MM.1S (cell line): ENCODE results near the gene VEGFC.

Experiments used
- DNase-seq: peaks from one replicate; pipeline ENCODE4 v3.0.0-alpha.2; 2015
- H2AFZ ChIP-seq: fragments of 300-600 bp; sonication (generic); 2 replicates; pipeline ENCODE4 v1.6.0; 2016; ENCODE audit warnings: antibody characterized with exemption, low read length
- H3F3A ChIP-seq: fragments of 300-600 bp; sonication (generic); 2 replicates; pipeline ENCODE4 v1.6.1; 2016; ENCODE audit warnings: mild to moderate bottlenecking, antibody characterized with exemption, low read length, moderate library complexity, mixed read lengths; ENCODE audit not compliant: insufficient read depth
- H3K27ac ChIP-seq: fragments of 300-600 bp; sonication (generic); 2 replicates; pipeline ENCODE4 v1.5.1; 2016; ENCODE audit warnings: mild to moderate bottlenecking, low read length
- H3K27me3 ChIP-seq: fragments of 300-600 bp; sonication (generic); replicated peaks from 2 replicates; pipeline ENCODE4 v1.6.0; 2016; ENCODE audit warnings: low read length; ENCODE audit not compliant: insufficient read depth
- H3K36me3 ChIP-seq: fragments of 300-600 bp; sonication (generic); replicated peaks from 2 replicates; pipeline ENCODE4 v1.6.1; 2016; ENCODE audit warnings: mild to moderate bottlenecking, low read length, mixed read lengths; ENCODE audit not compliant: insufficient read depth
- H3K4me1 ChIP-seq: fragments of 300-600 bp; sonication (generic); 2 replicates; pipeline ENCODE4 v1.6.1; 2016; ENCODE audit warnings: low read length, mixed read lengths
- H3K4me2 ChIP-seq: fragments of 300-600 bp; sonication (generic); 2 replicates; pipeline ENCODE4 v1.6.0; 2016; ENCODE audit warnings: low read depth, low read length
- H3K4me3 ChIP-seq: fragments of 300-600 bp; sonication (generic); 2 replicates; pipeline ENCODE4 v1.5.1; 2016; ENCODE audit warnings: low read length, mixed read lengths
- H3K79me2 ChIP-seq: fragments of 300-600 bp; sonication (generic); 2 replicates; pipeline ENCODE4 v1.6.1; 2016; ENCODE audit warnings: mixed run types, low read length, mixed read lengths
- H3K9ac ChIP-seq: fragments of 300-600 bp; sonication (generic); 2 replicates; pipeline ENCODE4 v1.6.1; 2016; ENCODE audit warnings: low read length, mixed read lengths
- H3K9me2 ChIP-seq: fragments of 300-600 bp; sonication (generic); replicated peaks from 2 replicates; pipeline ENCODE4 v1.6.1; 2016; ENCODE audit warnings: mild to moderate bottlenecking, low read length, mixed read lengths; ENCODE audit not compliant: insufficient read depth
- H3K9me3 ChIP-seq: fragments of 300-600 bp; sonication (generic); replicated peaks from 2 replicates; pipeline ENCODE4 v1.6.1; 2016; ENCODE audit warnings: mild to moderate bottlenecking, low read length, mixed read lengths; ENCODE audit not compliant: insufficient read depth
- H4K20me1 ChIP-seq: fragments of 300-600 bp; sonication (generic); 2 replicates; pipeline ENCODE4 v1.6.1; 2016; ENCODE audit warnings: mild to moderate bottlenecking, low read length, moderate library complexity, mixed read lengths; ENCODE audit not compliant: insufficient read depth
- CTCF ChIP-seq: fragments of 300-600 bp; sonication (generic); IDR thresholded peaks from 2 replicates; pipeline ENCODE4 v1.5.1; 2016; ENCODE audit warnings: antibody characterized with exemption, low read length, mixed read lengths
- EZH2 ChIP-seq: fragments of 300-600 bp; sonication (generic); optimal IDR thresholded peaks from 2 replicates; pipeline ENCODE3; 2017; ENCODE audit warnings: low read depth, mild to moderate bottlenecking, antibody characterized with exemption, low read length, mixed read lengths
- EZH2phosphoT487 ChIP-seq: fragments of 300-600 bp; sonication (generic); IDR thresholded peaks from 2 replicates; pipeline ENCODE4 v1.6.1; 2018; ENCODE audit warnings: antibody characterized with exemption, low read length

VEGFC gene

GRCh38 chr4:176745902-176746301, 46.8 kb downstream of the VEGFC start:
- Histone ChIP-seq H3K9ac (no peak overlapping the region), H3K9me3 (no peaks in the 10 kb centered on the region), H3K4me3 (no peak overlapping the region), H3K4me1 (no peaks in the 10 kb centered on the region), H2AFZ (no peak overlapping the region), H3K9me2 (no peaks in the 10 kb centered on the region), H3K27ac (no peak overlapping the region), H3K36me3 (no peaks in the 10 kb centered on the region), H3F3A (no peaks in the 10 kb centered on the region), H3K27me3 (no peaks in the 10 kb centered on the region), H4K20me1 (no peaks in the 10 kb centered on the region), H3K79me2 (no peaks in the 10 kb centered on the region), H3K4me2 (no peak overlapping the region)
- TF ChIP-seq CTCF (no peak), EZH2phosphoT487 (no peak), EZH2 (no peak)
- DNase-seq: no peak

GRCh38 chr4:176744091-176744490, 48.6 kb downstream of the VEGFC start:
- H3K79me2 ChIP-seq: no peaks in the 10 kb centered on the region
- H3K9me2 ChIP-seq: no peaks in the 10 kb centered on the region
- H3F3A ChIP-seq: no peaks in the 10 kb centered on the region
- no peaks in the 10 kb centered on the region for H3K9me3 ChIP-seq
- no peaks in the 10 kb centered on the region for H3K4me1 ChIP-seq
- H3K9ac ChIP-seq: no peak overlapping the region
- H3K4me3 ChIP-seq: no peak overlapping the region
- H2AFZ ChIP-seq: no peak overlapping the region
- TF ChIP-seq EZH2phosphoT487: no peak
- no peak for TF ChIP-seq EZH2
- TF ChIP-seq CTCF: no peak
- H3K27ac ChIP-seq: no peak overlapping the region
- no peak overlapping the region for H3K4me2 ChIP-seq
- no peak for DNase-seq
- no peaks in the 10 kb centered on the region for H3K27me3 ChIP-seq
- H4K20me1 ChIP-seq: no peaks in the 10 kb centered on the region
- no peaks in the 10 kb centered on the region for H3K36me3 ChIP-seq

GRCh38 chr4:176742211-176742610, 50.5 kb downstream of the VEGFC start:
- H3K9me3 ChIP-seq: no peaks in the 10 kb centered on the region
- no peak overlapping the region for H2AFZ ChIP-seq
- H3K4me3 ChIP-seq: no peak overlapping the region
- no peaks in the 10 kb centered on the region for H4K20me1 ChIP-seq
- no peaks in the 10 kb centered on the region for H3K79me2 ChIP-seq
- no peak overlapping the region for H3K4me2 ChIP-seq
- TF ChIP-seq EZH2 (no peak), CTCF (no peak), EZH2phosphoT487 (no peak)
- no peaks in the 10 kb centered on the region for H3K4me1 ChIP-seq
- H3K27me3 ChIP-seq: no peaks in the 10 kb centered on the region
- H3K9ac ChIP-seq: no peak overlapping the region
- no peaks in the 10 kb centered on the region for H3F3A ChIP-seq
- no peaks in the 10 kb centered on the region for H3K36me3 ChIP-seq
- no peak for DNase-seq
- no peaks in the 10 kb centered on the region for H3K9me2 ChIP-seq
- H3K27ac ChIP-seq: no peak overlapping the region

GRCh38 chr4:176741253-176741652, 51.5 kb downstream of the VEGFC start:
- DNase-seq: no peak
- Histone ChIP-seq H3K4me1 (no peaks in the 10 kb centered on the region), H3K27ac (no peak overlapping the region), H3K9me2 (no peaks in the 10 kb centered on the region), H3K36me3 (no peaks in the 10 kb centered on the region), H3K9ac (no peak overlapping the region), H2AFZ (no peak overlapping the region), H3F3A (no peaks in the 10 kb centered on the region), H4K20me1 (no peaks in the 10 kb centered on the region), H3K27me3 (no peaks in the 10 kb centered on the region), H3K9me3 (no peaks in the 10 kb centered on the region), H3K79me2 (no peaks in the 10 kb centered on the region), H3K4me3 (no peak overlapping the region), H3K4me2 (no peak overlapping the region)
- TF ChIP-seq EZH2 (no peak), CTCF (no peak), EZH2phosphoT487 (no peak)
